Hematopoietic multipotent progenitor cell (in vitro differentiated cells): ENCODE data around the gene PANX2. TPM values are rescaled to one million over a fixed set of nuclear protein-coding genes. Genes with fewer than 3 reads are reported as not detected.
"Not testable (repeated sequence)": the region's sequence is repeated elsewhere in the genome, so short reads cannot be mapped to it uniquely, and the experiment has no call there.

Experiments used
- DNase-seq, 3 donors: peaks; one replicate each; pipeline ENCODE4 v3.0.0-alpha.2; 2011 to 2015; ENCODE audit warnings: low read depth in 2 of 3, low spot score in 2 of 3
- total RNA-seq: library from RNA; depleted of rRNA; stranded (reverse); fragments of >200 nt; gene quantifications from one replicate; pipeline ENCODE4 v1.2.3, GENCODE V29; 2012

PANX2 gene
- total RNA-seq, 1 donor: 6.5 TPM

DNA sequence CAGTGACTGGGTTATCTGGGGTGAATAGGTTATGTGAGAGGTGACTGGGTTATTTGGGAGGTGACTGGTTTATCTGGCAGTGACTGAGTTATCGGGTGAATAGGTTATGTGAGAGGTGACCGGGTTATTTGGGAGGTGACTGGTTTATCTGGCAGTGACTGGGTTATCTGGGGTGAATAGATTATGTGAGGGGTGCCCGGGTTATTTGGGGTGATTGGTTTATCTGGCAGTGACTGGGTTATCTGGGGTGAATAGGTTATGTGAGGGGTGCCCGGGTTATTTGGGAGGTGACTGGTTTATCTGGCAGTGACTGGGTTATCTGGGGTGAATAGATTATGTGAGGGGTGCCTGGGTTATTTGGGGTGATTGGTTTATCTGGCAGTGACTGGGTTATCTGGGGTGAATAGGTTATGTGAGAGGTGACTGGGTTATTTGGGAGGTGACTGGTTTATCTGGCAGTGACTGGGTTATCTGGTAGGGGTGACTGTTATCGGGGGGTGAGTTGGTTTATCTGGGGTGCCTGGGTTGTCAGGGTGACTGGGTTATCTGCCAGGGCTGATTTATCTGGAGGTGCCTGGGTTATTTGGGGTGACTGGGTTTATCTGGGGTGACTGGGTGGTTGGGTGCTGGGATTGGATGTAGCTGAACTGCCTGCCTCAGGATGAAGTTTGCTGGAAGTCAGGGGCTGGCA is 1.9 kb upstream of the PANX2 start:
- not testable (repeated sequence) for DNase-seq

DNA sequence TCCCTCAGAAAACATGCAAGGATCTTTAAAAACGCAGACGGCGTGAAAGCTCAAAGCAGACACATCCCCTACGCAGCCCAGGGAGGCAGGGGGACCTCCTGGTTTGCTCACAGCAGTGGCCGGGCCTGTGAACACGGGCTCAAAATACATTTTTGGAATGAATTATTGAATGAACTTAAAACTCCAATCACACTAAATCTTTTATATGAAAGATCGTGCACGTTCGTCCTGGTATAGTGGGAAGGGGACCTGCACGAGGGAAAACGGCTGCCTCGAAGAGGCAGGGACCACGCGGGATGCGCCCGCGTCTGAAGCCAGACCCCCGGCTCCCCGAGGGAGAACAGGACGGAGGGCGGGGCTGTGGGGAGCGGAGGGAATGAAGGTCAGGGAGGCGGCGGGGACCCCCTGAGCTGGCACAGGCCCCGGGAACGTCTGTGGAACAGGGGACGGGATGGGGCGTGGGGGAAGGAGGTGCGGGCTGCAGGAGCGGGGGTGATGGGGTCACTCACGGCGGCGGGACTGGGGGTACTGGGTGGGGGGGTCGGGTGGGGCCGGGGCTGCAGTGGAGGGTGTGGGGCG is 1.3 kb upstream of the PANX2 start:
- DNase-seq: no peak

- DNase-seq: peak in 2 of 3 donors; percentile 80
Measured at GRCh38 chr22:50169774-50170341, 673 bp upstream of the PANX2 start.

DNA sequence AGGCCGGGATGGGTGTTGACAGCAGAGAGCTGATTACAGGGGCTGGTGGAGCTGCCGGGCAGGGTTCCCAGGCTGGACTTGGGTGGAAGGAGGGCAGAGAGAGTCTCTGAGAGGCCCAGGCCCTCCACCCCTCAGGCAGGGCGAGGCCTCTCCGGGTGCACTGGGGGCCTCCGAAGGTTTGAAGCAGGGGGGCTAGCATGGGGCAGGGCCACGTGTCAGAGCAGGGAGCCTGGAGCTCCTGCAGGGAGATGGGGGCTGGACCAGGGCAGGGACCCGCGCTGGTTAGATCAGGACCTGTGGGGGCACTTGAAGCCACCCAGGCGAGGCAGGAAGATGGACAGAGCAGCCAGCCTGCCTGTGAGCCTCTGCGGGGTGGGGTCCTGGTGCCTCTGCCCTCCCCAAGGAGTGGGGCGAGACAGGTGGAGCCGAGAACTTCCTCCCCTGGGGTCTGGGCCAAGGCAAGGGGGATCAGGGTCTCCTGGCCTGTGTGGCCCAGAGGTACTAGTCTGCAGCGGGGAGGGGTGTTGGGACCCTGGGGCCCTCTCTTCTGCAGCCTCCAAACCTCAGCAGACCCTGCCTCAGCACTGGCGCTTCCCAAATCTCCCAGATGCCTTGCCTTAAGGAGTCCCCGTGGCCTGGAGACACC is 911 bp downstream of the PANX2 start:
- no peak for DNase-seq

DNA sequence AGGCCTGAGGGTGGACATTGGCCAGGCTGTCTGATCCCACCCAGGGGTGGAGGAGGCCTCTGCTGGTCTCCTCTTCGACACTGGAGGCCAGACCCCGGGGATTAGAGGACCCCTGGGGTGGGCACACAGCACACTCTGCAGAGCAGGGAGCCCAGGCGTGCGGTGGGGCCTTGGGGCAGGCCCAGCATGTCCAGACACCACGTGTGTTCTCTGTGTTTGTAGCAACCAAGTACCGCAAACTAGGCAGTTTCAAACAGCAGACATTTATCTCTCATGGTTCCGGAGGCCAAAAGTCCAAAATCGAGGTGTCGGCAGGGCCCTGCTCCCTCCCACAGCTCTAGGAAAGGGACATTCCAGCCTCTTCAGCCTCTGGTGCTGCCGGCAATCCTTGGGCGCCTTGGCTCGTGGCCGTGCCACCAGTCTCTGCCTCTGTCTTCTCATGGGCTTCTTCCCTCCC is 1.5 kb downstream of the PANX2 start:
- DNase-seq: no peak

DNA sequence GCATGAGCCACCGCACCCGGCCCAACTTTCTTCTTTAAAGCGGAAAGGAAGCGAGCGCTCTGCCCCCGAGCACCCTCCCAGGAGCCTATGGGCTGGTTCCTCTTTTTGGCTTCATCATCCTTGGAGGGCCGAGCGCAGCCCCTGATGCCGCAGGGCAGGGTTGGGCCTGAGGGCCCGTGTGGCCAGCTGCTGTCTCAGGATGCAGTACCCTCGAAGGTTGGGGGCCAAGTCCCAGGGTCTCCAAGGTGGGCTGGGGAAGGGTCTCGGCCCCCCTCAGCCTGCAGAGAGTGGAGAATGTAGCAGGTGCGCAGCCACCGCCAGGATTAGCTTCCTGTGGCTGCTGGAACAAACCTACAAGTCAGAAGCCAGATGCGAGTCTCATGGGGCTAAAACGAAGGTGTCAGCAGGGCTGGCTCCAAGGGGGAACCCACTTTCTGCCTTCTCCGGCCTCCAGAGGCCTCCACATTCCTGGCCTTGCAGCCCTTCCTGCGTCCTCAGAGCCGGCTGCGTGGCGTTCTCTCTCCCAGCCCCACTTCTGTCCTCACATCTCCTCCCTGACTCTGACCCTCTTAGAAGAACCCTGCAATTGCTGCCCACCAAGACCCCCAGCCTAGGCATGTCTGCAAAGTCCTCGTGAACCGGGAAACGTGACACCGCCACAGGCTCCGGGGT is 2.9 kb downstream of the PANX2 start:
- DNase-seq: peak in 1 of 3 donors; percentile 42

DNA sequence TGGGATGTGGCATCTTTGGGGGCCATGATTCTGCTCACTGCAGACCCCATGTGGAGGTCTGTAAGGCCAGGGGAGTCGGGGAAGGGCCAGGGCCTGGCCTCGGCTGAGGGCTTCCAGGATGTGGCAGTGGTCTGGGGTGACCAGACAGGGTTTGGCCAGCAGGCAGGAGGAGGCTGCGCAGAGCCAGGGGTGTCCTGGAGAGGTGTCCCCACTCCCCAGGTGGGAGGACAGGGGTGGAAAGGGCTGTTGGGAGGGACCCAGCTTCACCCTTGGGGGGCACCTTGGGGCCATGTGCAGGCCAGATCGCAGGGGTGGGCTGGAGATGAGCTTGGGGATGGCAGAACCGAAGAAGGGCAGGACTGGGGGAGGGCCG is 3.4 kb downstream of the PANX2 start:
- no peak for DNase-seq

GRCh38 chr22:50174382-50175190 is 4.1 kb downstream of the PANX2 start:
- DNase-seq: no peak

DNA sequence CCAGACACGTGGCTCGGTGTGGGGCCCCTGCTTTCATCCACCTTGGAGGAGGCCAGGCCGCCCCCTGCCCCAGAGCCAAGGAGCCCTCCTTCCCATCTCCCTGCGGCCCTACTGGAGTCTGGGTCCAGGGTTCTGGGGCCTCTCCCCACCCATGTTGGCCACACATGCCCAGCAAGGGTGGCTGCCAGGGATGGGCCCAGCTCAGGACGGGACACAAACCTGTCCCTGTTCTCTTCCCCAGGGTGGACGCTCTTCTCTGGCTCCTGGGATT is 4.6 kb downstream of the PANX2 start:
- no peak for DNase-seq

DNA sequence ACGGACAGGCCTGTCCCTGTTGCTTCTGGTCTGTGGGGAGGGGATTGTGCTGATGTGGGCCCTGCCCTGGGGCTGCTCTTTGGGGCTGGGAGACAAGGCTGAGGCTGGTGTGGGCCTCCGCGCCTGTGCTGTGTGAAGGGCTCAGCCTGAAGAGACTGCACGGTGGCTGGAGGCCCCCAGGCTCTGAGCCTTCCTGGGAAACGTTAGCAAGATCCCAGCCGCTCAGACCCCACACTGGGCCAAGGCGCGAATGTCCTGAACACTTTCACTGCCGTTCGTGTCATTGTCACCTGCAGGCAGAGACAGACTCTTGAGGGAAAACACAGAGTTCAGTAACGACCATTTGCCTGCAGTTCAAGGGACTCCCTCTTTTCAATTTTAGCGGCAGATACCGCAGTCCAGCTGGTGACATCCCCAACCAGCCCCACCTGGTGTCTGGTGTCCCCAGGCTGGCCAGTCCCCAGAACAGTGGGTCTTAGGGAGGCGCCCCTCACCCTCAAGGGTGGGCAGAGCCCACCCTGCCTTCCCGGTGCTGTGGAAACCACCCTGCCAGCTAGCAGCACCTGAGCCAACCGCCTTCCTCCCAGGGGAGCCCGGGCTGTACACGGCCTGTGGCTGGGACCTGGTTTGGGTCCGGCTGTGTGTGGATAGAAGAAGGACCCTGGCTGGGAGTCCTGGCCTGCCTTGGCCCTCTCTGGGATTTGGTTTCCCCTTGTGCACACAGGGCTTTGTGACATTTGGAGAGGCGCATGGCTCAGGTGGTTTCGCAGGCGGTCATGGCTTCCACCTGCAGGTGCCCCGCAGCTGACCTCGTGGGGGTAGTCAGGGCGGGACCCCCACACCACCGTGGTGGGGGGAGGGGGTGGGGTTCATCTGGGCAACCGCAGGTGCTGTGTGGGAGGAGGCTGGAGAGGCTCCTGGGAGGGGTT is 5.7 kb downstream of the PANX2 start:
- no peak for DNase-seq

GRCh38 chr22:50176850-50177536 is 6.5 kb downstream of the PANX2 start:
- no peak for DNase-seq

DNA sequence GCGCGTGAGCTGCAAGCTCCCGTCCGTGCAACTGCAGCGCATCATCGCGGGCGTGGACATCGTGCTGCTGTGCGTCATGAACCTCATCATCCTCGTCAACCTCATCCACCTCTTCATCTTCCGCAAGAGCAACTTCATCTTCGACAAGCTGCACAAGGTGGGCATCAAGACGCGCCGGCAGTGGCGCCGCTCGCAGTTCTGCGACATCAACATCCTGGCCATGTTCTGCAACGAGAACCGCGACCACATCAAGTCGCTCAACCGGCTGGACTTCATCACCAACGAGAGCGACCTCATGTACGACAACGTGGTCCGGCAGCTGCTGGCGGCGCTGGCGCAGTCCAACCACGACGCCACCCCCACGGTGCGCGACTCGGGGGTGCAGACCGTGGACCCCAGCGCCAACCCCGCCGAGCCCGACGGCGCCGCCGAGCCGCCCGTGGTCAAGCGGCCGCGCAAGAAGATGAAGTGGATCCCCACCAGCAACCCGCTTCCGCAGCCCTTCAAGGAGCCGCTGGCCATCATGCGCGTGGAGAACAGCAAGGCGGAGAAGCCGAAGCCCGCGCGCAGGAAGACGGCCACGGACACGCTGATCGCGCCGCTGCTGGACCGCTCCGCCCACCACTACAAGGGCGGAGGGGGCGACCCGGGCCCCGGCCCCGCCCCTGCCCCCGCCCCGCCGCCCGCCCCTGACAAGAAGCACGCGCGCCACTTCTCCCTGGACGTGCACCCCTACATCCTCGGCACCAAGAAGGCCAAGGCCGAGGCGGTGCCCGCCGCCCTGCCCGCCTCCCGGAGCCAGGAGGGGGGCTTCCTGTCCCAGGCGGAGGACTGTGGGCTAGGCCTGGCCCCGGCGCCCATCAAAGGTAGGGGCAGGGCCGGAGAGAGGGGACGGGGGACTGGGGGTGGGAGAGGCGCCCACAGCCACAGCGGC is 7.3 kb downstream of the PANX2 start:
- DNase-seq: no peak

- no peak for DNase-seq
Measured at GRCh38 chr22:50178471-50178864, 7.9 kb downstream of the PANX2 start.

DNA sequence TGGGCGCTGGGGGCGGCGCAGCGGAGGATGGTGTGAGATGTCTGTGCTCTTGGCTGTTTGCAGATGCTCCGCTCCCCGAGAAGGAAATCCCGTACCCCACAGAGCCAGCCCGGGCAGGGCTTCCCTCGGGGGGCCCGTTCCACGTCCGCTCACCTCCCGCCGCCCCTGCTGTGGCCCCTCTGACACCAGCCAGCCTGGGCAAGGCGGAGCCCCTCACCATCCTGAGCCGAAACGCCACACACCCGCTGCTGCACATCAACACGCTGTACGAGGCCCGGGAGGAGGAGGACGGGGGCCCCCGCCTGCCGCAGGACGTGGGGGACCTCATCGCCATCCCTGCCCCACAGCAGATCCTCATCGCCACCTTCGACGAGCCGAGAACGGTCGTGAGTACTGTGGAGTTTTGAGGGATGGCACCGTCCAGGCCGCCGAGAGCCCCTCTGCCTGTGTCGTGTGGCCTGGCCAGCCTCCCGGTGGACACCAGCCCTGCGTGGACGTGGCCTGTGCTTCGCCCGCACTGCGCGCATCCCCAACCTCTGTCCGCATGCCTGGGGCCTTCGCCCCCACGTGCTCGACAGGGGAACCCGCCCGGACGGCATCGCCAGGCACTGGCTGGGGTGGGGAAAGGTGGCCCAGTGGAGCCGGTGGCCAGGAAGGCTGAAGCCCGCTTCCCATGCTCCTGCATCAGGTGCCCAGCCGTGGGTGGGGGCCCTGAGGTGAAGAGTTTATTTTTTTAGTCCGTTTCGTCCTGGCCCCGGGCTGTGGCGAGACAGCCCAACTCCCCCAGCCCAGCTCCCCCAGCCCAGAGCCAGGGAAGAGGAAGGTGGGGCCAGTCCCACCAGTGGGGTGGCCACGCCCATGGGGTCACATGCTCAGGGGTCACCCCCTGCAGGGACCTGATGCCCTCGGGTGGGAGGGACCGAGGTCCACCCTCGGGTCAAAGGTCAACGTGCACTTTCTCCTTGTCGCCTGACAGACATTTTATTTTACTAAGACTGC is 8.6 kb downstream of the PANX2 start:
- no peak for DNase-seq

DNA sequence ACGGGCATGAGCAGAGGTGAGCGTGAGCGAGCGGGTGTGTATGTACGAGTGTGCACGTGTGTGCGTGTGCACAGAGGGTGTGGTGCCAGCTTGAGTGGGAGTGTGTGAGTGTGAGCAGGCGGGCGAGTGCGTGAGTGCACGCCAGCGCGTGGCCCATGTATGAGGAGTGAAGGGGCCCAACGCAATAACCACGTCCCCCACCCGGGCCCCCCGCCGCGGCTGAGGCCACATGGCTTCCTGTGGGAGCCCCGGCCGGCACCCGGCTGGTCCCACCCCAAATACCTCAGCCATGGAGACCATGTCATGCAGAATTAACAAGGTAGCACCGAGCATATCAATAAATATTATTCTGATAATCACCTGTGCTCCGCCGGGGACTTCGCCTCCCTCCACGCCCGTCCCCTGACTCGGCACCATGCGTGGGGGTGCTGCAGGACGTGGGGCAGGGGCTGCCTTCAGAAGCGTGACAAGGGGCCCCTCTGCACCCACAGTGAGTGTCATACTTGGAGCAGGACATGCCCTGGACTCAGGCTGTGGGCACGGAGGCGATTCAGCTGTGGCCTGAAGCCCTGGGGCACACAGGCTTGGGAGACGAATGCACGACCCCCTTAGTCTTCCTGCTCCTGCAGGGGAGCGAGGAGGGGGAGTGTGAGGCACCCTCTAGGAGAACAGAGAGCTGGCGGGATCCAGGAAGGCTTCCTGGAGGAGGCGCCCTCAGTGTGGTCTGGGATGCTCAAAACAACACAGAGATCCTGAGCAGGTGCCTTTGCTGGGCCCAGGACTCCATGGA is 9.6 kb downstream of the PANX2 start:
- DNase-seq: no peak
